GM20000 (cell line): Measurements from ENCODE around the gene SMS.
"Not testable (repeated sequence)": the region's sequence is repeated elsewhere in the genome, so short reads cannot be mapped to it uniquely, and the experiment has no call there.

Experiments
- DNase-seq: peaks from one replicate; pipeline ENCODE4 v3.0.0; 2012; ENCODE audit warnings: low spot score
- CTCF ChIP-seq: IDR thresholded peaks from 2 replicates; pipeline ENCODE4 v1.5.1; 2012; ENCODE audit warnings: mild to moderate bottlenecking, control low read depth; ENCODE audit errors: extremely low read depth, missing control alignments

Gene SMS

GRCh38 chrX:21952624-21953023, 12.1 kb downstream of the SMS start:
- no peak for TF ChIP-seq CTCF

GRCh38 chrX:21953195-21953830, 12.8 kb downstream of the SMS start:
- DNase-seq: not testable (repeated sequence)

More at GRCh38 chrX:21952624-21953023, 12.1 kb downstream of the SMS start:
- DNase-seq: no peak

GRCh38 chrX:21955403-21956189, 15.1 kb downstream of the SMS start:
- TF ChIP-seq CTCF: no peak

GRCh38 chrX:21956783-21957182, 16.3 kb downstream of the SMS start:
- TF ChIP-seq CTCF: no peak
- DNase-seq: no peak

More at GRCh38 chrX:21955403-21956189, 15.1 kb downstream of the SMS start:
- DNase-seq: no peak

- TF ChIP-seq CTCF: no peak
Observed at GRCh38 chrX:21958187-21958586, 17.7 kb downstream of the SMS start.

GRCh38 chrX:21958916-21959315, 18.4 kb downstream of the SMS start:
- TF ChIP-seq CTCF: no peak
- no peak for DNase-seq

More at GRCh38 chrX:21958187-21958586, 17.7 kb downstream of the SMS start:
- DNase-seq: no peak

GRCh38 chrX:21959362-21960051, 19.0 kb downstream of the SMS start:
- TF ChIP-seq CTCF: no peak
- DNase-seq: no peak
